Activated naive CD4-positive, alpha-beta T cell treated with anti-CD3 and anti-CD28 coated beads, Interleukin-2, amount 50 U/mL, for 72 hours (primary cell): Measurements from ENCODE around the gene MYH13. TPM values are rescaled to one million over a fixed set of nuclear protein-coding genes. Genes with fewer than 3 reads are reported as not detected.
A peak's percentile ranks its signal among the peaks of the same experiment; 100 is the strongest.

Source experiments
- ATAC-seq, 2 donors: fragments of 150-1000 bp; cut with Tn5 transposase; 2 replicates each; pipeline ENCODE4 v1.10.0; 2021; ENCODE audit warnings: mild to moderate bottlenecking in 2 of 2, moderate library complexity in 2 of 2
- DNase-seq, 2 donors: peaks; one replicate each; pipeline ENCODE4 v3.0.0; 2021 to 2022; ENCODE audit warnings: low spot score in 2 of 2
- H3K27ac Mint-ChIP-seq, 2 donors: one replicate each; pipeline ENCODE4 v1.8.0; 2022; ENCODE audit warnings: mild to moderate bottlenecking in 2 of 2, mixed read lengths in 2 of 2
- H3K36me3 Mint-ChIP-seq, 2 donors: one replicate each; pipeline ENCODE4 v1.8.0; 2022; ENCODE audit warnings: mixed read lengths in 2 of 2
- H3K9me3 Mint-ChIP-seq, 2 donors: one replicate each; pipeline ENCODE4 v1.8.0; 2022; ENCODE audit warnings: mixed read lengths in 2 of 2
- total RNA-seq, 2 donors: library from RNA; stranded (reverse); gene quantifications; one replicate each; pipeline ENCODE4 v1.2.3, GENCODE V29; 2022

MYH13 gene
- not detected for total RNA-seq

DNA sequence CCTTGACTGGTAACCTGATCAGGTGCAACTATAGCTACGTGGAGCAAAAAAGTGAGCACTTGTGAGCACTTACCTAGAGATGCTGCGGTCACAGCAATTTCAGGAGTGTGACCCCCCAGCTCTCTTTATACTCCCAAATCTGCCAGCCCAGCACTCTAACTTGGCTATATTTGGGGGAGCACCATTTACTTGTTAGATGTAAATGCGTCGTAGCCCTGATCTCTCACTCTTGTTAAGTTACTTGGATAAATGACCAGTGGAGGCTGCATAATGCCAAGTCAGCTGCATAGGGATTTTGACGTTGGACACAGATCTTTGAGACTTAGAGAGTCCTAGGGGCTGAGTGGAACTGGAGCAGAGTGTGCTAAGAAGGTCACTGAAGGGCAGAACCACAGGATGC lies at the start of gene MYH13:
Gene MYH13, minus strand, starts transcription at position 101 of the 400 bp plus-strand sequence. CDS start 8,476 bp downstream, outside the sequence.
- Mint-ChIP-seq H3K27ac (no peak within 1 kb of the TSS), H3K36me3 (no peaks in the 10 kb centered on the region), H3K9me3 (no peaks in the 10 kb centered on the region)
- DNase-seq (no peak), ATAC-seq (no peak)

DNA sequence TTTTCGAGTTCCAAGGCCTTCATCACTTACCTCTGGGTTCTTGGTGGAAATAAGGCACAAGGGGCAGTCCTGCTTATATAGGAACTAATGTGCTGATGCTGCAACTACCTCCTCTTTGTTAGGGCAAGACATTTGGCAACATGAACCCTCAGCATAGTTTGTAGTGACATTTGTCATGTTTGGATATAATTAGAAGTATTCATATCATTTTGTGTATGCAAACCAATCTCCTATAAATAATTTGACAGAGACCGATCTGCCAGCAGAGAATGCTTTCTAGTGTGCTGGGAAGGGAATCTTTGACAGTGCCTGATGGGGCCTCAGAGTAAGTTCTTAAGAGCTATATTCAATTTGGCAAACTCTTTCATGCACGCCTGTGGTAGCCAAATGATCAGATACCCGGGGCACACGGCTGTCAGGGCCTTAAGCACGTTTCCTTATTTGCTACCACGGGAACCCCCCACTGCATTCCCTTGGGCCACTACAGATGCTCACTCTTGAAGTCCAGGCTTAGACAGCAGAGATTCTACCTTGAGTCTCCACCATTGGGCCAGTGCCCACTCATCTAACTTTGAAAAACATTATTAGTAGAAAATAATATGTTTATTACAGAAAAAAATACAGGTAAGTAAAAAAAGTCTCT lies 49.2 kb upstream of the MYH13 start, which contains the start of gene MYH8:
Gene MYH8, minus strand, starts transcription at position 51 of the 643 bp plus-strand sequence. CDS start 1,723 bp downstream, outside the sequence.
- no peak for DNase-seq
- Mint-ChIP-seq H3K27ac (no peak within 1 kb of the TSS), H3K36me3 (no peaks in the 10 kb centered on the region), H3K9me3 (no peaks in the 10 kb centered on the region)
- ATAC-seq, result no peak

DNA sequence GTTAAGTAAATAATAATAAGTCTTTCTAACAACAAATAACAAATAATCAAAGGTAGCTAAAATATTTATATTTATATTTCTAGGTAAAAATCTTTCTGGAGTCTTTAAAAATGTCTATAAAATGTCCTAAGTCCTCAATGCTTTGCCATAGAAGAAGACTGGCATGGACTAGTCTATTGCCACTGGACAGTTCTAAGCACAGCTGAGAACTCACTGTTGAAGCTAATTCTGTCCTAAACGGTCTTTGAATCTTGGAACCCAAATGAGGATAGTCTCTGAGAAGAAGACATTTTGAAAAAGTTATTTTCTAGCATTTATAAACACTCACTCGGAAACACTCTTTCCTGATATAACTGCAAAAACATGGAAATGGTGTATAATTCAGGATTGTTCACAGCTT lies 48.4 kb upstream of the MYH13 start:
- ATAC-seq, result no peak
- H3K9me3 Mint-ChIP-seq, result no peaks in the 10 kb centered on the region
- H3K27ac Mint-ChIP-seq, result no peak overlapping the region
- no peak for DNase-seq
- no peaks in the 10 kb centered on the region for H3K36me3 Mint-ChIP-seq

DNA sequence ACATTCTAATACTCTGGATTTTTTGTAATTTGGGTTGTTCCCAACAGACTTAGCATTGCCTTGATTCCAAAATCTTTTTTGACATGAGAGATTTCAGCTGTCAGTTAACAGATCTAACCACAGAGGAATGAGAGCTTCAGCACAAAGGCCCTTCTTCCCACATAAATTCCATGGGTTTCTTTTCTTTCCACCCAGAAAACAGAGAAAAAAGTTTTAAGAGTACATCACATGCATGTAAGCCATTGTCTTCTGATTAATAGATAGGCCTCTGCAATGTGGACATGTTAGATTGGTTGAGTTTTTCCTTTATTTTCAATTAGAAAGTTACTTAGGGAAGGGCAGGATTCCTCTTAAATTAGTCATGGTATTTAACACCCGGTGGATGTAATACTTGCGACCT lies 48.0 kb upstream of the MYH13 start:
- no peak for ATAC-seq
- no peak for DNase-seq
- no peaks in the 10 kb centered on the region for H3K36me3 Mint-ChIP-seq

DNA sequence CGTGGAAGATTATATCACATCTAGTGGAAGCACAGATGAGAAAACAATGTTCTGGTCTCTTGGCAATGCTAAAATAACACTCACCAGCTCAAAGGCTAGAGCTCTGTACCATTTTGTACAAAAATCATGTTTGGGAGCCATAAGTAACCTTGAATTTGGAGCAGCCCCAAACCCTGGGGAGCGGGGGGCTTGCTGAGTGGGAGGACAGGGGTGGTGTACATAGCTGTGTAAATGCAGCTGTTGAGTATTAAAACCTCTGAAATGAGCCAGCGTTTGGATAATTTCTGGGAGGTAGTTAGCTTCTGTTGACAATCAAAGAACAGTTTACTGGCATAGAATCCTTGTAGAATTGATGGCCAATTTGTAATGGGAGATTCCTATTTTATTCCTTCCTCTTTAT lies 44.6 kb upstream of the MYH13 start:
- DNase-seq (no peak), ATAC-seq (no peak)
- Mint-ChIP-seq H3K9me3 (no peaks in the 10 kb centered on the region), H3K27ac (no peak overlapping the region), H3K36me3 (no peaks in the 10 kb centered on the region)

More for the DNA sequence above, 48.0 kb upstream of the MYH13 start:
- Mint-ChIP-seq H3K27ac (no peak overlapping the region), H3K9me3 (no peaks in the 10 kb centered on the region)

DNA sequence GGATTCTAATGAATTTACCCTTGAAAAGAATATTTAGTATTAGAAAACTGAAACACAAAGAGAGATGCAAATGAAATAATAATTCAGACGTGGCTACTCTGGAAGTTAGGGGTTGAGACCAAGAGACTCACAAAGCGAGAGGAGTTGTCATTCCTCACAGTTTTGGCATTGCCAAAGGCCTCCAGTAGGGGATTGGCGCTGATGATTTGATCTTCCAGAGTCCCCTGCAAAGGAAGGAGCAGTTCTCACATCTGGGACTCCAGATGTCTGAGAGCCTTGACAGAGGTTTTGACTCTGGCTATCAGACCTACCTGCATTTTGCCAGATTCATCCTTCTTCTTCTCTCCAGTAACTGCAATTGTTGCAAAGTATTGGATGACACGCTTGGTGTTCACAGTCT lies 42.4 kb upstream of the MYH13 start:
- ATAC-seq (no peak), DNase-seq (no peak)
- Mint-ChIP-seq H3K9me3 (no peaks in the 10 kb centered on the region), H3K27ac (no peak overlapping the region), H3K36me3 (no peaks in the 10 kb centered on the region)

DNA sequence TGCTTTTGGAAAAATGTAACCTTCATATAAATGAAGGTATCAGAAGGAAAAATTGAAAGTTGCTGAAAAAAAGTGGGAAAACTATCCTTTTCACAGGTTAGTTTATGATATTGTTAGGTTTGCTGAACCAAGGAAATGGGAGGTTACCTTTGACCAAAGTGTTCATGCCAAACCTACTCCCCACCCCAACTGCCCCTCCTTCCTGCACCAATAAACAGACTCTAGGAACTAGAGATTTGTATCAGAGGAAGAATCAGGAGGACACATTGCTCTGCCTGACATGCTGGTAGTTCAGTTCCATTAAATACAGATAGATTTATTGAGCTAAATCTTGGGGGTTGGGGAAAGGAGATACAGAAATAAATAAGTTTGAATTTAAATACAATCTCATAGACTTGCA lies 30.8 kb upstream of the MYH13 start:
- peaks cover 4% of the 10 kb centered on the region in 2 donors for H3K9me3 Mint-ChIP-seq
- no peak overlapping the region for H3K27ac Mint-ChIP-seq
- H3K36me3 Mint-ChIP-seq, result no peaks in the 10 kb centered on the region
- DNase-seq (no peak), ATAC-seq (no peak)

DNA sequence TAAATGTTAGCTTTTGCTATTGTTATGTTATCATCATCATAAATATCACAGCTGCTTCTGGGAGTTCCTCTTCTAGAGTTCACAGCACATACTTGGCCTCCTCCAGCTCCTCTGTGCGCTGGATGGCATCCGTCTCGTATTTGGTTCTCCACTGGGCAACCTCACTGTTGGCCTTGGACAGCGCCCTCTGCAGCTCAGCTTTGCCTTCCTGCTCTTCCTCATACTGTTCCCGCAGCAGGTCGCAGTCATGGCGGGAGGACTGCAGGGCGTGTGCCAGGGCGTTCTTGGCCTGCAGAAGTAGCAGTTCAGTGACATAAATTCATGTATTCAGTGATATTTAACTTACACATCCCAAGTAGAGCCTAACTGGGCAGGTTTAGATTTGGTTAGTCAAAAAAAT lies 25.5 kb upstream of the MYH13 start:
- ATAC-seq, result no peak
- Mint-ChIP-seq H3K9me3 (peaks cover 4% of the 10 kb centered on the region in 2 donors), H3K27ac (no peak overlapping the region), H3K36me3 (no peaks in the 10 kb centered on the region)
- DNase-seq, result no peak

DNA sequence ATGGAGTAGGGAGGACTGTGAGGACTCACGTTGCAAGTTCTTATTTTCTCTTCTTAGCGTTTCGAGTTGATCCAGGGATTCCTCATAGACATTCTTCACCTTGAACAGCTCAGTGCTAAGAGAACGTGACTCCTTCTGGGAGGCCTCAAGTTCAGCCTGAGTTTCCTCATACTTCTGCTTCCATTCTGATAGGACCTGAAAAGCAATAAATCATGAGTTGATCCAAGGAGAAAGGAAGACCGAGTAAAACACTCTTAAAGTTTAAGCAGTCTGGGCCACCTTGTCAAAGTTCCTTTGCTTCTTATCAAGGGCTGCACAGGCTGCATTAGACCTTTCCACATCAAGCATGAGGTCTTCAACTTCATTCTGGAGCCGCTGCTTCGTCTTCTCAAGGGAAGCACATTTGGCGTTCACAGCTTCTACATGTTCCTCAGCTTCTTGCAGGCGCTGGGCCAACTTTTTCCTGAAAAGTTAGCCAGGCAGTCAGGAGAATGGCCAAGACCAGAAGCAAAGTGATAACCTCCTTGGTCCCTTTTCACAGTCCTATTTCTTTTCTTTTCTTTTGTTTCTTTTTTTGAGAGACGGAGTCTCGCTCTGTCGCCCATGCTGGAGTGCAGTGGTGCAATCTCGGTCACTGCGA lies 23.8 kb upstream of the MYH13 start:
- Mint-ChIP-seq H3K27ac (no peak overlapping the region), H3K9me3 (peaks cover 4% of the 10 kb centered on the region in 2 donors), H3K36me3 (no peaks in the 10 kb centered on the region)
- ATAC-seq (no peak), DNase-seq (no peak)

DNA sequence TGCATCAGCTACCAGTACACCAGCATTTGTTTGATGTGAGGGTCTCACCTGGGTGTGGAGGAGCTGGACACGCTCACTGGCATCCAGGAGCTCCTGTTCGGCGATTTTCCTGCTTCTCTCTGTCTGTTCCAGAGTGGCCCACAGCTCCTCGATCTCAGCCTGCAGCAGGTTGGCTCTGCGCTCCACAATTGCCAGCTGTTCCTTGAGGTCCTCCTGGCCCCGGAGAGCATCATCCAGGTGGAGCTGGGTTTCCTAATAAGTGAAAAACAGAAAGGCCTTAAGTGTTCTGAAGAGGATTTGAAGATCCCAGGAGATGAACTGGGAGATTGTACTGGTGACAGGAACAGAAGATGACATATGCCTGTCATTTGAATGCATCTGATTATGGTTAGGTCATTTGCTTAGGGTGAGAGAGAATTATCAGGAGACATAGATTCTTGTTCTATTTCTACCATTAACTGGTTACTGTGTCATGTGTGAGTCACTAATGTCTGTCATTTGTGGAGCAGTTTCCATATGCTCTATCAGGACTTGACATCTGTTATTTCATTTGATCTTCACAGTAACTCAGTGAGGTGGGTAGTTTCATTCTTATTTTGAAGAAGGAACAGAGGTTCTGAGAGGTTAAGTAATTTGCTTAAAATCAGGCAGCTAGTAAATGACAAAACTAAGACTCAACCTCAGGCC lies 21.5 kb upstream of the MYH13 start:
- DNase-seq, result no peak
- no peaks in the 10 kb centered on the region for H3K36me3 Mint-ChIP-seq
- no peak overlapping the region for H3K27ac Mint-ChIP-seq
- ATAC-seq, result peak in 1 of 2 donors; percentile 32
- H3K9me3 Mint-ChIP-seq, result peaks cover 0 to under 1% of the 10 kb centered on the region in 2 donors

DNA sequence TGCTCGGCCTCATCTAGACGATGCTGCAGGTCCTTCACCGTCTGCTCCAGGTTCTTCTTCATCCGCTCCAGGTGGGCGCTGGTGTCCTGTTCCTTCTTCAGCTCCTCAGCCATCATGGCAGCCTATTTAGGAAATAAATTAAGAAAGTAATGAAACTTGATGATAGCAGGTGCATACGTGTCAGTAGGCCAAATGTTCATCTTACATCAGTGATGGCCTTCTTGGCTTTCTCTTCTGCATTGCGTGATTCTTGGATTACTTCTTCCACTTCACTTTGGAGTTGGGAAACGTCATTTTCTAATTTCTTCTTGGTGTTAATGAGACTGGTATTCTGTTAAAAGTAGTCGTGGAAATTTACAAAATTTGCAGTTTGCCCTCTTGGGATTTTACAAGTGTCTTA lies 20.1 kb upstream of the MYH13 start:
- Mint-ChIP-seq H3K9me3 (peaks cover 0 to 8% of the 10 kb centered on the region in 2 donors), H3K27ac (no peak overlapping the region), H3K36me3 (no peaks in the 10 kb centered on the region)
- no peak for ATAC-seq
- no peak for DNase-seq

DNA sequence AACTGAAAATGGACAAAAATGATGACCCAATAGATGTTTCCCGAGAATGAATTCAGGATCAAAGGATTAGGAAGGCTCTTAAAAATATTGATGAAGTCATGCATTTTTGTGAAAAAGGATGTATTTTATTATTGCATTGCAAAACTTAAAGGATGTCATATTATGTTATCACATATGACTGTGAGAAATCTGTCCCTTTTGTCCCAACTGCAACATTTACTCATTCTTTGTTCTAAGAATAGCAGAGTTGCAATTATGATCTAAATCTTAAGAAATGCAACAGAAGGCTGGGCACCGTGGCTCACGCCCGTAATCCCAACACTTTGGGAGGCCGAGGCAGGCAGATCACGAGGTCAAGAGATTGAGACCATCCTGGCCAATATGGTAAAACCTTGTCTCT lies 13.1 kb upstream of the MYH13 start:
- ATAC-seq (no peak), DNase-seq (no peak)
- Mint-ChIP-seq H3K36me3 (no peaks in the 10 kb centered on the region), H3K9me3 (peaks cover 0 to 8% of the 10 kb centered on the region in 2 donors), H3K27ac (no peak overlapping the region)

DNA sequence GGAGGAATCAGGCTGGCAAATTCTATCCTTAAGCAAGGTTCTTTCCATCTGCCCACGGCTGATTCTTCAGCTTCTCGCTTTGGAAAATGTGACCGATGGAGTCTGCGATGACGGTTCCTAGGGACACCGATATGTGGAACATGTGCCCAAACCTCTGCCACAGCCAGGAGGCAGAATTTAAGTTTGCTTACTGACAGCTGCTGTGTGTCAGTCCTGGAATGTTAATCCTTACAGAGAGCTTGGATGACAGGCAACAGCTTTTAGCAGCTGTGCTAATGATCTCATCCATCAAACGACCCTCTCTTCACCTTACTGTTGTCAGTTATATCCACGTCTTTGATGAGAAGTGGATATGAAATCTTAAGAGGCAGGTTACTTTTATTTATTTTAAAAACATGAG lies 11.4 kb upstream of the MYH13 start:
- ATAC-seq (no peak), DNase-seq (no peak)
- Mint-ChIP-seq H3K36me3 (no peaks in the 10 kb centered on the region), H3K27ac (no peak overlapping the region), H3K9me3 (peaks cover 0 to 6% of the 10 kb centered on the region in 2 donors)

DNA sequence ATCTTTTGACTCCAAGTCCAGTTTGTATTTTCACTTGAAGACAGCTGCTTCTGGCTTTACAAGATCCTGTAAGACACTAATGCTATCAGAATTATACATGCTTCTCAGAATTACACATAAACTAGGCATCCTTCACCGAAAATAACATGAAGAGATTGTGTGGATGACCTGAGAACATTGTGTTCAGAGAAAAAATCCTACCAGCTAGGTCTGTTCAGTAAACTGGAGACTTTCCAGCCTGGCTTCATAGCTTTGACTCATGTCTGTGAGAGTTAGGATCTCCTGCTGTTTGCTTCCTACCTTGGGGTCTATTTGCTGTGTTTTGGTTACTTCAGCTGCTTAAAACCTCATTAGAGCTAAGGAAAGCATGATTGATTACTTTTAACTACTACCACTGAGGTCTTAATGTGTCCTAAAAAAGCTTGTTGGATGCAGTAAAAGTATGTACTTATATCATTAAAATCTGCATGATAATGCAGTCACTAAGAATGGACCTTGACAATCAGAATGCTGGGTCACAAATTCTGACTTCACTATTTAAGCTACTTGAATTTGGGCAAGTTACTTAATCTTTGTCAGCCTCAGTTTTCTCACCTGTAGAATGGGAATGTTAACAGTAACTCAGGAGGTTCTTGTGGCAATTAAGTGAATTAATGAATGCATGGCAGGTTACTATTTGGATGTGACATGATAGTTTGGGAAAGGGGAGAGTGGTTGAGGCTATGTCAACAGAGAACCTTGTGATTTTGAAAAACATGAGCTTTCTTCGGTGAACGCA lies 8.0 kb upstream of the MYH13 start:
- Mint-ChIP-seq H3K27ac (no peak overlapping the region), H3K9me3 (no peaks in the 10 kb centered on the region), H3K36me3 (no peaks in the 10 kb centered on the region)
- DNase-seq (no peak), ATAC-seq (no peak)

DNA sequence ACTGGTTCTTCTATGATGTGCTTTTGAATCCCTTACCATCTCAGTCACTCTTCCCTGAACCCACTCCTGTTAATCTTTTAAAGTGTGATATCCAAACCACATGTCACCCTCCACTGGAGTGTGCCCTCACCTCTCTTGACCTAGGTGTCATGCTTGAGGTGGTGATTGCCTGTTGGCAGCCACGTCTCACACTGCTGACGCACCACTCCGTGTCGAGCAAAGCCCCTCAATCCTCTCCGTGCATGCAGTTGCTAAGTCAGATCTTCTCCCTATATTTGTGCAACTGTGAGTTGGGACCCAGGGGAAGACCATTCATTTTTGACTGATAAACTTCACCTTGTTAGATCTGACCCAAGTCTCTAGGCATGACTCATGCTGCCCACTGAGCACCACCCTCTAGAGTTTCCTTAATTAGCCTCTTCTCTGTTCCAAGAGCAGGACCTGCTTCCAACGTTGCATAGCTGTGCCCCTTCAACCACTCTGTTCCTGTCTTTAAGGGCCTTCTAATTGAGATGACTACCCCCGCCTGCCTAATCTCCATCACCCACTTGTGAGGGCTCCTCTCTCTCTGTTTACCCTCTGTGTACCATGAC lies 2.7 kb downstream of the MYH13 start:
- DNase-seq (no peak), ATAC-seq (no peak)
- Mint-ChIP-seq H3K27ac (no peak overlapping the region), H3K9me3 (no peaks in the 10 kb centered on the region), H3K36me3 (no peaks in the 10 kb centered on the region)

DNA sequence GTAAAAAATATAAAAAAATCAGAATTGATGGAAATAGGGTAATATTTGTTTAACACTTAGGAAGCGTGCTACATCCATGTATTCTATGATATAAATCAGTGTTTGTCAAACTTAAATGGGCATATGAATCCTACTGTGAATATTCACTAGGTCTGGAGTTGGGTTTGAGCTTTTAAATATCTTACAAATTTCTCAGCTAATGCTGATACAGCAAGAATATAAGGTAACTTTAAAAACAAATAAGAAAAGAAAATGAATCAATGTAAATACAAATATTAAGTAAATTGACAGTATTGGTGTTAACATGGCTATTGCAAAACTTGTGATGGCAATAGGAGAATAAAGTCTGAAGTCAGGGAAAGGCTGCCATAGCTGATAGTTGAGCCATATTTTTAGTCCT lies 3.6 kb downstream of the MYH13 start:
- ATAC-seq (no peak), DNase-seq (no peak)
- Mint-ChIP-seq H3K9me3 (no peaks in the 10 kb centered on the region), H3K36me3 (no peaks in the 10 kb centered on the region), H3K27ac (no peak overlapping the region)

DNA sequence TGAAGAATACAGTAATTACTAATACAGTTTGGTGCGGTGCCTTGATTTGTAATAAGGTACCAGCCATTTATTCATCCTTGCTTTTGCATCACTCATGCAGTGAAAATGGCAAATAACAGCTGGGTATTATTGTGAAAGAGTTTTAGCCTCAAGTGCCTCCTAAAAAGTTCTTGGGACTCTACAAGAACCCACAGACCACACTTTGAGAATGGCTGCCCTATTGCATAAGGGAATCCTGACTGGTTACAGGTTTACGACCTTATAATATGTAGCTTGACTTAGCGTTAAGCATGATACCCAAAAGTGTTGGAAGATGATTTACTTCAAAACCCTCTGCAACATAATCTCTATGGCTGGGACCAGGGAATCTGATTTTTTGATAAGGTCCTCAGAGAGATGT lies 4.2 kb downstream of the MYH13 start:
- no peak overlapping the region for H3K27ac Mint-ChIP-seq
- DNase-seq, result no peak
- H3K9me3 Mint-ChIP-seq, result no peaks in the 10 kb centered on the region
- H3K36me3 Mint-ChIP-seq, result no peaks in the 10 kb centered on the region
- ATAC-seq, result no peak
